HTERT RPE-1 (cell line): ENCODE measurements around the gene TMTC2.
"Not testable (repeated sequence)": the region's sequence is repeated elsewhere in the genome, so short reads cannot be mapped to it uniquely, and the experiment has no call there.

Source experiments
- in situ Hi-C: fragments of 300-500 bp; cut with MboI; formaldehyde crosslinking; loops from 4 replicates; pipeline ENCODE4 v1.14.3; 2020; ENCODE audit warnings: low sequenced_read_pairs

The TMTC2 gene

DNA sequence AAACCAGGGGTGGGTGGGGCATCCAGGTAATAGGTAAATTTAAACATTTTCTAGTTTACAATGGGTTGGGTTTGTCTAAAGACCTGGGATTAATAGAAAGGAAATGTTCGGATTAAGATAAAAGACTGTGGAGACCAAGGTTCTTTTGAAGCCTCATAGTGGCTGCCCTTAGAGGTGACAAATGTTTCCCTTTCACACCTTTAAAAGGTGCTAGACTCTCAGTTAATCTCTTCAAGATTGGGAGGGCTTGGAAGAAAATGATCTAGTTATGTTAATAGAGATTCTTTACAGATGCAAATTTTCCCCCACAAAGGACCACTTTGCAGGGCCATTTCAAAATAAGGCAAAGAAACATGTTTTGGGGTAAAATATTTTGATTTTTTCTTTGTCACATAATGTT is 39.0 kb downstream of the TMTC2 start:
- in situ Hi-C loops = no loop called here

DNA sequence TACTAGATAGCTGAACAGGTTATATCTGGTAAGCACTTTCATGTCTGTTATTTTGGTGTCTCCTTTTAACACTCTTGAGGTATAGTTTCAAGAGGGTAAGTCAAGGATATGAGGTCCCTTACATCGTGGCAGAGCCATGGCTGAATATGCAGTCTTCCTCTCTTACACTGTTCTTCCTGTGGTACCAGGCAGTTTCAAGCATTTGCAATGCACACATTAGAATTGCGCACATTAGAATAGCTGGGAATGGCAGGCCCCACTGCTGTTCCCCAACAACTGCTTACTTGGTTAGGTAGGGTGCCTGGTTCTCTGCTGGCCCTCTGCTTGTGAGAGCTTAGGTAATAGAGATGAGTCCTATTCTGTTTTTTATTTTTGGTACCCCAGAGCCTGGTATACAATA is 41.2 kb downstream of the TMTC2 start:
- in situ Hi-C loops = no loop called here

DNA sequence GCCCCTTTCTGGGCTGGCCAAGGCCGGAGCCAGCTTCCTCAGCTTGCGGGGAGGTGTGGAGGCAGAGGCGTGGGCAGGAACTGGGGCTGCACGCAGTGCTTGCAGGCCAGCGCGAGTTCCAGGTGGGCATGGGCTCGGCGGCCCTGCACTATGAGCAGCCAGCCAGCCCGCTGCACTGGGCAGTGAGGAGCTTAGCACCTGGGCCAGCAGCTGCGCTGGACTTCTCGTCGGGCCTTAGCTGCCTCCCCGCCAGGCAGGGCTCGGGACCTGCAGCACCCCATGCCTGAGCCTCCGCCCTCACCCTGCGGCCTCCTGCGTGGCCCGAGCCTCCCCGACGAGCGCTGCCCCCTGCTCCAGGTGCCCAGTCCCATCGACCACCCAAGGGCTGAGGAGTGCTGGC is 42.0 kb downstream of the TMTC2 start:
- in situ Hi-C loops = no loop called here

DNA sequence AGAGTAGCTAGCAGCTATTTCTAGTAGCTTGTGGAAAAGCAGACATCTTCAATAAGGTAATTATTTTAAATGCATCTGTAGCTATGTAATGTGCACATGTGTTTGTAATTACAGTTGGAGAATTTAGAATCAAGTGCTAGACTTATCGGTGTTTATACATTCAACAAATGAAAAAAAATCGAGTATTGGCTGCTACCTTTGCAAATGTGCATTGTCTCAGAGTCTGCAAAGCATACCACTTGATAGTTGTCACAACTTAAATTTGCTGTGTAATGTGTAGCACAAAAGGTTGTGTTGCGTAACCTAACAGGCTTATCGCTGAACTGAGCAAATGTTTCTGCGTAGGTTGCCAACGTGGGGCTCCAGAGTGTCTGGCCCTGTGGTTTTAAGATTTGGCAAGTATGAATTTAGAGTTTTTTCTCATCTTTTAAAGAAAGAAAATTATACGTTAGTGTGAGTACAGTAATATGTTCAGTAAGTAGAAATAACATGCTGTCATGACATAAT is 44.3 kb downstream of the TMTC2 start:
- in situ Hi-C loops = no loop called here

DNA sequence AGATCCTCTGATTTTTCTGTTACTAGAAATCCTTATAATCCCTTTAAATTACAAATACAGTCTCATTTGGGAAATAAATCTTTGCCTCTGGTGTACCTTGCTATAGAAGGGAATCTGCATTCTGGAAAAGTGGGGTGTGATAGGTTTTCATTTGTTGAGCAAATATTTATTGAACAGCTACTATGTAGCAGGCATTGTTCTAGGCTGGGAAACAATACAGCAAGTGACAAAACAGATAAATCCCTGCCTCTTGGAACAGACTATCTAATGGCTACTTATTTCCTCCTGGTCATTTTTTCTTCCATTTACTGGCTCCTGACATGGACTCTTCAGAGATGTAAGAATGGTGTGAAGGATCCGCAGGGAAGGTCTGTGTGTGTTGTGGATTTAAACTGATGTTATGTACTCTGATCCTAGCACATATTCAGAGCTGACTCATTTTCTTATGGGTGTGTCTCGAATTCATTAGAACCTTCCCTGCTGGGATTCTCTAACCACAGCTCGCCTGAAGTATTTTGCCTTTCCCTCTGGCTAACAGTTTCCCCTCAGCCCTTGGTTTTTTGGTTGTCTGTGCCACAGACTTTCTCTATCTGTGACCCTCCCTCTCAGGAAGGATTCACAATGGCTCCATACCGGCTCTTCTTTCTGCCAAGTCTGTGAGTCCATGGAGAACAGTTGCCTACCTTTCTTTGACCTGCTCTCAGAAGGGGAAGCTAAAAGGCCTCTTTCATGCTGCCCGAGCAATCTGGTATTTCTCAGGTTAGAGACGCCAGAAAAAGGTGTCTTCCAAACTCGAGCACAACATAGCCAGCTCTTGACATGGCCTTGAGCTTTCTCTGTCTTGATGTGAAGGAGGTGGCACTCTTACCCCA is 53.7 kb downstream of the TMTC2 start:
- in situ Hi-C loops = no loop called here

DNA sequence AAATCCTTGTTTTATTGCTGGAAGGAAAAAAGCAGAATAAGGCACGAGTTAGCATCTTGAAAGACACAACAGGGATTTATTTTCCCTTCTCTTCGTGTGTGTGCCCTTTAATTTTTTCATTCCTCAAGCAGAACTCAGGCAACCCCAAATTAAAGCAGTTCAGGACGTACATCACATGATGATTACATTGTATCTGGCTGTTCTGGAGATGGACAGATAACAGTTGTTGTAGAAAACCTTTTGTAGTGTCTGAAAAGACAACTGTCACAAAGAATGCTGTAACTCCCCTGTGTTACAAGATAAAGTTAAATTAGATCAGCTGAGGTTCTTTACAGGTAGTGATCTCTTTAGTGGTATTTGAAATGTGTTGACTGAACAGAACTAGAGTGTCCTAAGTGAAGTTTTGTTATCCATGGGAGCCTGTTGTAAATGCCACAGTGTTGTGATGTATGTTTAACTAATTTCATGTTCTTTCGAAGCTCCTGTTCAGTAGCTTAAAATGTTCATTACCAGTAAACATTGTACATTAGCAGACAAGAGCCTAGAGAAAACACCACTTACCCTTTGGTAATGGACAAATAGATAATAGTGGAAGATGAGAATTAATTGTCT is 58.5 kb downstream of the TMTC2 start:
- in situ Hi-C loops = no loop called here

DNA sequence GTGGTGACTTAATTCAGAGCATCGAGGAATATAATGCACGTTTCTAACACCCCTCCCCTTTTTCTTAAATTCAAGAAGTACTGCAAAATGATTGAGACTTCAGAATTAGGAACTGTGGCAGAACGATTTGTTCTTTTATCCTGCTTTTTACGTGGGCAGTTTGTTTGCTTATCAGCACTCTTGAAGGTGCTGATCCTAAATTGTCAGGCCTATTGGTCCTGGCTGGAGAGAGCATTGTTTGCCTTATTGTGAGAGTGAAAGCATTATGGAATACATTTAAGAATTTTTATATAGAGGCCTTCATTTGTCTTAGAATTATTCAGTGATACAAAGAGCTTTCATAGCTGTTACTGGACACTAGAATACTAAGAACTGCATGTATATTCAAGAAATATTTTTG is 59.1 kb downstream of the TMTC2 start:
- in situ Hi-C loops = no loop called here

DNA sequence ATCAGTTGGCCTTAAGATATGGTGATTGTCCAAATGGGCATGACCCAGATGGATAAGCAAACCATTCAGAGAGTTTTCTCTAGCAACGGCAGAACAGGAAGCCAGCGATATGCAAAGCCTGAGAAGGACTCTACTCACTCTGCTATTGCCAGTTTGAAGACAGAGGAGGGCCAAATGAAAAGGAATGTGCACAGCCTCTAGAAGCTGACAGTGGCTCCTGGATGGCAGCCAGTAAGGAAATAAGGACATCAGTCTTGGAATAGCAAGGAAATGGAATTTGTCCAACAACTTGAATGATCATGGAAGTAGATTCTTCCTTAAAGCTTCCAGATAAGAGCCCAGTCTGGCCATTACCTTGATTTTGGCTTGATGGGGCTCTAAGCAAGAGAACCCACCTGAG is 60.0 kb downstream of the TMTC2 start:
- in situ Hi-C loops = no loop called here

DNA sequence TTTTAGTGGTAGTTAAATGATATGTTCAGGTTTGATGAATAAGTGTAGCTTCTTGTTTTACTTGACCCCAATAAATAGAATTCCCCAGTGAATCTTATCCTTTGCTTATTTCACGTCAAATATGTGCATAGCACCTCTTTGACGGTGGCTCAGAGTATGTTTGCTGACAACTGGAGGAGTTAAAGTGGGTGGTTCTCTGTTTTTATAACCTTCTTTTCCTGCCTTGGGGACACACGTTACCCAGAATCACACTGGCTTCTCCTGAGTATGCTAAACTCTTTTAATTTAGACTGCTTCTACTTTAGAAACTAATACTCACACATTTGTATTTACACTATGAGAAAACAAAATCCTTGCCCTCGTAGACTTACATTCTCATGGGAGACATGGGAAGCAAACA is 62.3 kb downstream of the TMTC2 start:
- in situ Hi-C loops = no loop called here

DNA sequence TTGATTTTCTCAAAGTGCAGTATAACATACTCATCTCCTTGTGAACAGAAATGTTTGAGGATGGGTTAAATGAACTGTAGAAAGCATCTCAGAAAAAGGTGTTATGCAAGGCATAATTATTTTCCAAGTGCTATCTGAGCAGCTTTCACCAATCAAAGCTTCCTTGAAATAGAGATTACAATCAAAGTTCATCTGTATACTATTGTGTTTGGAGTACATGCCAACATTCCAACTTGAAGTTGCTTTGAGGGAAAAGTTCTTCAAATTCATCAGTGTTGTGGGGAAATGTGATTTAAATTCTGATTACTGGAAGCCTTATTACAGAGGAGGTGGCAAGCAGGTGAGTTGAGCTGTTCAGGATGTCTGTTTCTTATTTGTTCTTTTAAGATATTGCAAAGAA is 68.2 kb downstream of the TMTC2 start:
- in situ Hi-C loops = no loop called here

DNA sequence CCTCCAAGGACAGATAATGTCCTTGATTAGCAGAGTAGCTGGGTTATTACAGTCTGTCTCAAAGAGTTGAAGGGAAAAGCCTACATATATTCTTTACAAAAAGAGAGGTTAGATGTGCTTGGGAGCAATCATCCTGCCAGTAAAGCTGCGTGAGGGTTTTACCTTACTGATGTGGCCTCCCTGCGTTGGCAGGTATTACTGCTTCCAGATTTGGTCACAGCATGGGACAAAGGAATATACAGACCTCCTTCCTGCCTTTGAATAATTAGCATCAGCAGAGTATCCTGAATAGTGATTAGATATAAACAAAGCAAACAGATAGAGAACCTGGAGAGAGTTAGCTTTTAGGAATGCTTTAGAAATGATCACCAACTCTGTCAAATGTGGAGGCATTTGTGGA is 69.6 kb downstream of the TMTC2 start:
- in situ Hi-C loops = no loop called here

DNA sequence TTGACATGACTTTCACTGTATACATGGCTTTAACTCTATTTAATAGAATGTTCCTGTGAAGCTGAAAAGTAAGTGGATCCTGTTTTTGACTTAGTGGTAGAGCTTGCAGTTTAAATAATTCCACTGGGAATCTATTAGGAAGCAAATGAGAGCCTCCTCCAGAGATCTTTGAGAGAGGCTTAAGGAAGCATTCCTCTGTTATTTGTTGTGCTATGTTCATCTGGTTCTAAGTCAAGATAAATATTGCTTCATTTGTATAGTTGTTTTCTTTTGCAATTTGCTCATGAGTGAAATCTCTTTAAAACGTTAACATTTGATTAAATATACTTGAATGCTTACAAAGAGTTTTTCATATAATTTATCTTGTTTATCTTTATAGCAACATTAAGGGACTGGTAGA is 70.4 kb downstream of the TMTC2 start:
- in situ Hi-C loops = no loop called here

DNA sequence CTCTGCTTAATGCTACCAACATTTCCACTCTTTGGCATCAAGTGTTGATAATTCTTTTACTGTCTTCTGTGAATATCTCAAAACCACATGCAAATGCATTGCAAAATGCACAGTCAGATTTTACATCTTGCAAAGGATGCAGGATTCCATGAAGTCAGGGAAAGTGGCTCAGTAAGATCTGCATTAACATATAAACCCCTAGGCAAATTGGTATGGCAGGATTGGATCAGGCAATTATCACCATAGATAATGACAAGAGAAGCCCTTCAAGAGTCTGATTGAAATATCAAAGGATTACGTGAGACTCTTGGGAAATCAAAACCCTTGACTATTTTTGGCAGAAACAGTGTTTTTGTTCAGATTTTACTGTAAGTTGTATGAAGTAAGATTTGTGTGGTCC is 71.0 kb downstream of the TMTC2 start:
- in situ Hi-C loops = no loop called here

DNA sequence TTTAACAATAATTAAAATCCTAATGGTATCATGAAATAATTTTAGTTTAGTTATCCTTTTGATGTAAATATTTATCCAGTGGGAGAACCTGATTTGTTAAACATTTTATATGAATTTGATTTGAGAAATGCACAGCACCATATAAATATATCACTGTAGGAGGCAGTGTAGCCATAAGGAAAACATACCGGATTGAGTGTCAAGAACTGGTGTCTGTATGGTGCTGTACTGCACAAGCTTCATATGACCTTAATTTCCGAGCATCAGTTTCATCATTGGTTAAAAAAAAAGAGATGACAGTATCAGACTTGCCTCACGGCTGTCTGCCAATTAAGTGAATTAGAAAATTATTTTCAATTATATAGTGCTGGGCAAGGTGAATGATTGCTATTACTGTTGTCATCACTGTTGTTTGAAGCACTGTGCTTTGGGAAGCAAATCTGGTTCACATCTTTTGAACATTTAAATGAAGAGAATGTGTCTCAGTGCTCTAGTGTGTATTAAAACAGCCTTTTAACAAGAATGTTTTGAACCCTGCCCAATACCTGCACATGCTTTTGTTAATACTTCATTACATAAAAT is 72.1 kb downstream of the TMTC2 start:
- in situ Hi-C loops = no loop called here

DNA sequence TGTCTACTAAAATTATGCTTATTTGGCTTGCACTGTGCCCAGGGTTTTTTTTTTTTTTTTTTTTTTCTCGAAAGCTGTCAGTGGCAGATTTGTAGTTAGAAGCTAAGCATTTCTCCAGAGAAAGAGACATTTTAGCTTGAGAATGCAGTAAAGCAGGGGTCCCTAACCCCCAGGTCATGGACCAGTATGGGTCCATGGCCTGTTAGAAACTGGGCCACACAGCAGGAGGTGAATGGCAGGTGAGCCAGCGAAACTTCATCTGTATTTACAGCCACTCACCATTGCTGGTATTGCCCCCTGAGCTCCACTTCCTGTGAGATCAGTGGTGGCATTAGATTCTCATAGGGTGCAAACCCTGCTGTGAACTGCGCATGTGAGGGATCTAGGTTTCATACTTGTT is 73.7 kb downstream of the TMTC2 start:
- in situ Hi-C loops = no loop called here

DNA sequence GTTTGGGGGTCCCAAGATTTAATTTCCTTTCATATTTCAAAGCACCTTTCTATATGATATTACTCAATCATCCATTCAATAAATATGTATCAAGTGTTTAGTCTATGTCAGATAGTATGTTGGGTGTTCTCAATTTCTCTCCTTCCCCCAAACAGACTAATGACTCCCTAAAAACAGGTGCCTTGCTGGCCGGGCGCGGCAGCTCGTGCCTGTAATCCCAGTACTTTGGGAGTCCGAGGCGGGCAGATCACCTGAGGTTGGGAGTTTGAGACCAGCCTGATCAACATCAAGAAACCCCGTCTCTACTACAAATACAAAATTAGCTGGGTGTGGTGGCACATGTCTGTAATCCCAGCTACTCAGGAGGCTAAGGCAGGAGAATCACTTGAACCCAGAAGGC is 78.5 kb downstream of the TMTC2 start:
- in situ Hi-C loops = not testable (repeated sequence)

DNA sequence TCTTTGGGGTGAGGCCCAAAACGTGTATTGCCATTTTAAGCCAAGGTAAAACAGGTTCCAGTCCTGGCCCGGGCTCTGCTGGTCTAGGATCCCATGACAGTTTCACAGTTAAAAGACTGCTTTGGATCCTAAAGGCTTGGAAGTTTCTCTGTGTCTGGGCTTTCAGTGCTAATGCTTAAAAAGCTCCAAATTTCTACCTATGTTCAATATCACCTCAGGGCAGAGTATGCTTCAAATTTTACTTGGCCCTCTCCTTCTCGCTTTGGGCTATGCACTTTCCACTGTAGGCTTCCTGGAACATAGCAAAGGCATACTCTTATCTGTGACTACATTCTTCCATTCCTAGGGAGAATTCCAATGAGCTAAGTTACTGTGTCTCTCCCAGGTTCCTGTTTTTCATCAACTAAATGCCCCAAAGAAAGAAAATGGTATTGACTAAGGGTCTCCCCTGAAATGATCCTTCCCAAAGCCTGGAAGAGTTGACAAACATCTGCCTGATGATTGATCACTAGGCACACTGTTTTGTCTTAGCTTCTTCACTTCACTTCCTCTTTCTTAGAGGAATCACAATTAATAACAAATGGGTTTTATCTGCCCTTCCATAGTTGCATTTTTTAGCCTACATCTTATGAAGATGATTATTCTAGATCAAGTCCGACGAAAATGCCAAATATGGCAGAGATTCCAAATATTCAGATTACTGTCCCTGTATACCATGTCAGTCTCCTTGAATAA is 79.4 kb downstream of the TMTC2 start:
- in situ Hi-C loops = no loop called here

DNA sequence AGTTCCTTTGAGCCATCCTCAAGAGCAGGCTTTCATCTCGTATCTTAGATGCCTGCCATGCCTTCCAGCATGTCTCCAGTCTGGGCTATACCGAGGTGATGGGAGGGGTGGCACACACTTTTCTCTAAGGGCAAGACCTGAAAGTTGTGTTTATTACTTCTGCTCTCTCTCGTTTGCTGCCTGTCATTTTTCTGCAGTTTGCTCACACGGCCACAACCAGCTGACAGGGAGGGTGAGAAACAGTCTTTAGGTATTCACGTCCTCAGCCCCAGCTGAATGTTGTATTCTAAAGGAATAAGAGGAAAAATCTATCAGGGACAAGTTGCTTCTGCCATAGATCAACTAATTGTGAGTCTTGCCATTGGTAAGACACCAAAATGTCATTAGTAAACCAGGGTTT is 88.0 kb downstream of the TMTC2 start:
- in situ Hi-C loops = no loop called here

DNA sequence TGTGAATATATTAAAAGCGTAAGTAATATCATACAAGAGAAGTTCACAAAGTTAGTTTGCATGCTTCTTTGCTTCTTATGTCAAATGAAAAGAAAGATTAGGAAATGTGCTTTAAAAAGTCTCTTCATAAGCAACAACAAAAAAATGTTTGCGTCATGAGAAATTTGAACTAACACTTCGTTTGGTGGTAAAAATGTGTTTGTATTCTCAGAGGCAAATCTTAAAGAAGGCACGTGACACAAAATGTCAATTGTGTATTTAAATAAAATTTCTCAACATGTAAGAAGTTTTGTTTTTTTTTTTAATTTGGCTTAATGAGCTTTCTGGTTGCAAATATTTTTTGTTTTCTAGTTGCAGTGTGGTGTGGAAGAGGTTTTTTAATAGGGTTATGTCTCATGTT is 93.8 kb downstream of the TMTC2 start:
- in situ Hi-C loops = no loop called here

DNA sequence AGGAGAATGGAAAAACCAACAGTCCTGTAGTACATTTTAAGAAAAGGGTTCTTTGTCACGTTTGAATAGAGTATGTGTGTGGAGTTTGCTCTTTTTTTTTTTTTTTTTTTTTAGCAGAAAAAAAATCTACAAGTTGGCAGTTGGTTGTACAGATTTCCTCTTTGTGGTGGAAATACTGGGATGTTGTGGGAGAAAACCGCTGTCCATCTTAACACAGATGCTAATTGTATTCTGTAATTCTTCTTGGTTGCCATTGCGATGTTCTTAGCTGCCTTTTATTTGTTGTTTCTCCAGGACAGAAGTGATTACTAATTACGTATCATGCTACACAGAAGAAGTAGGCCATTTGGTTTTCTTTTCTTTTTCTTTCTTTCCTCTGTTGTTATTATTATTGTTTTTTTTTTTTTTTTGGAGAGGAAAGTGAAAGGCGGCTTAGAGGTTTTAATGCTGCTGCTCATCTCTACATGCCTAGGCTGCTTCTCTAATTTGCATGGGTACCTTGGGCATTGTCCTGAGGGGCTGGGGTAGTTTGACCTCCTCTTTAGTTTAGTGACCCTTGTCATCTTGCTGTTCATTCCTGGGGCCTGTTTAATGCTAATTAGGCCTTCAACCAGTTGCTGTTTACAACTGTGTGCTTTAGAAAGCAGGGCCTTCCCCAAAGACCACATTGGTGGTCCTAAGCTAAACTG is 94.7 kb downstream of the TMTC2 start:
- in situ Hi-C loops = no loop called here

DNA sequence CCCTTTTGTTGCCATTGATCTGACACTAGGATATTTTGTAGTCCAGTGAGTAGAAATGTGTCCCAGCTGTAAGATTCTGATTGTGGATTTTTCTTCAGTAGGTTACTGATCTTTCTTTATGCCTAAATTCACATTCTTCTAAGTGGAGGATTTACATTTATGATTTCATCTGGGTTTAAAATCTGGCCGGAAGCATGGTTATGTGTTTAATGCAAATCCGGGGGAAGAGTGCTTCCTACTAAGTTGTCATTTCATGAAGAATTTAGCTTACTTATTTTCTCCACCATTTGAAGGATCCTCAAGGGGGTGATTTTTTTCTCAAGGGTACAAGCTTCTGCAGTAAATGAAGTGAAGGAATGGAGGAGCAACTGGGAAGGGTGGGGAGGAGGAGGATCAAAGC is 96.7 kb downstream of the TMTC2 start:
- in situ Hi-C loops = no loop called here
